ENCODE results near the gene TMEM270.
"Not testable (repeated sequence)": the region's sequence is repeated elsewhere in the genome, so short reads cannot be mapped to it uniquely, and the experiment has no call there.

Gene TMEM270

GRCh38 chr7:73864981-73865711 is 4.2 kb downstream of the TMEM270 start:
- DNase-seq = no peak

GRCh38 chr7:73865738-73866445 is 4.9 kb downstream of the TMEM270 start:
- DNase-seq = no peak

DNA sequence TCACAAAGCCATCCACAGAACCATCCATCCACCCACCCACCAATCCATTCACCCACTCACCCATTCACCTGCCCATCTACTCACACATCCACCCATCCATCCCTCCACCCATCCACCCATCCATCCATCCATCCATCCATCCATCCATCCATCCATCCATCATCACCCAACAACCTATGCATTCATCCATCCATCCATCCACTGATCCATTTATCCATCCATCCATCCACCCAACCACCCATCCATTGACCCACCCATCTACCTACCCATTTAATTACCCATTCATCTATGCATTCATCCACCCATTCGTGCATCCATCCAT is 5.4 kb downstream of the TMEM270 start:
- DNase-seq = no peak

DNA sequence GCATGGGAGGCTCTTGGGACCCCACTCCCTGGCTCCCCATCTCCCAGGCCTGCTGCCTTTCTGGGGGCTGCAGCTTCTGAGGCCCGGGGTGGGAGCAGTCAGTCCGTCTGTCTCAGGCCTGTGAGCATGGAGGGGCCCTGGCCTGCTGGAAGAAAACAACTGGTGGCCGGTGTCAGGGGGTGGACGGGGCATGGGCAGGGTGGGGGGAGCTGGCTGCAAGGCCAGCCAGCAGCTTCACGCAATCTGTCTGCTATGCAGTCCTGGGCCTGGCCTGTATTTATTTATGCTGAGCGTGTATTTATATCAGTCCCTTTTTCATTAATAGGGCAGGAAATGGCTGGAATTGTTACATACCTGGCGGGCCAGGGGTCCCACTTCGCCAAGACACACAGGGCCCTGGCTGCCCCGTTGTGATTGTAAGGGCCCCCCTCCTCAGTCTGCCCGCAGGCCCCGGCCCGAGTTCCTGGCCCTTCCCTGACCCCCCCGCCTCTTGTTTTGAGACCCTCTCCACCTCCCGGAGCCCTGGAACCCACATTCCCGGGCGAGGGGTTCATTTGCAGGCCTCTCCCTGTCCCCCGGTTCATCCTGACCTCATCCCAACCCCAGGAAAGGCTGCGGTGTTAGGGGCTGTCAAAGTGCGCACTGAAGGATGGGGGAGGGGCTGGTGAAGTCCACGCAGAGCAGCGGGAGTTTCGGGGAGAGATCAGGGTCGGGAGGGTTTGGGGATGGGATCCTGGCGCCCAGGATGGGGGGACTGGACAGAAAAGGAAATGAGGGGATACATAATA is 8.2 kb downstream of the TMEM270 start:
- no peak for DNase-seq

DNA sequence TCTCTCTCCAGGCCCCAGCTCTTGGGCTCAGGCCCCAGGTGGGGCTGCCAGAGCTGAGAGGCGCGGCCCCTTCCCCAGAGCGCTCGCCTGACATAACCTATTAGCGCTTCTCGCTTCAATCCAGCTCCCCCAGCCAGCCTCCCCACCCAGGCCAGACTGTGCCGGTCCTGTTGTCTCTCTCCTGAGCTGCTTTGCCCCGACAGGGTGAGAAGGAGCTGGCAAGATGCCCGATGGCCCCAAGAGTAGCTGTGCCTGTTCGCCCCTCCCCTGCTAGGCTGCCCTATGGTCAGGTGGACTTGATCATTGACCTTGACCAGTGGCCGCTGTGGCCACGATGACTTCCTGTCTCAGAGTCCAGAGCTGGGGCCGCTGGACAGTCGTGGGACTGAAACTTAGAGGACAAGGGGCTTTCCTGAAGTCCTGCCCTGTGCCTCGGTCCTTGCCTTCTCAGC is 9.1 kb downstream of the TMEM270 start:
- DNase-seq = no peak

DNA sequence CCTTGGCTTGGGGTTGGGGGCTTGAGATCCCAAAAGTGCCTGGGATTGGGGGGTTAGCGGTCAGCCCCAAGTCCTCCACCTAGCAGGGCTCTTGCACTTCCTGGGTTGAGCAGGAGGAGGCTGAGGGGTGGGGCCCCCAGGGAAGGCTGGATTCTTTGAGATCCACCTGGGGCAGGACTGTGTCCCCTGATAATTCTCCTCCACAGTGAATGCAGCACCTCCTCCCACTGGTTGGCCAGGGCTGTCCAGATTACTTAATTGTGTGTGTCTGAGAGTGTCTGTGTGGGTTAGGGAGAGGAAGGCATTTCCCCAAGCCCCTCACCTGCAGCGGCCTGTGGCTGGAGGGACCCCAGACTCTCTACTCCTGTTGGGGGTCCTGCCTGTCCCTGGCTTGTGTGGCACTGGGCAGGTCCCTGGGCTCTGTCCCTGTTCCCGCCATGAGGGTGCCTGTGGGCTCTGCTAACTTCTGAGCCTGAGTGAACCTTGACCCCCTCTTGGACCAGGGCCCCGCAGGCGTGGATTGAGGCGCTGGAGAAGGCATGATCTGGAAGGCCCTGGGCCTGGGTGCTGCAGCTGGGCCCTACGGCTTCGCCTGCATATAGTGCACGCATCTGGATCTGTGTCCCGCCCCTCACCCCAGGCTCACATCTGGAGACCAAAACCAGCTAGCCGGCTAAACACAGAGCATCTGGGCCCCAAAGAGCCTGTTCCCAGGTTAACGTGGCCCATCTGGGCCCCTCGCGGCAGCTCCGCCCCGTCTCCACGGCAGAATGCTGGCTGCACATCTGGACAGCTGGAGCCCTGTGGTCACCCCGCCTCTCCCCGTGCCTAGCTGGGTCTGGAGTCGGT is 10.4 kb downstream of the TMEM270 start:
- no peak for DNase-seq

DNA sequence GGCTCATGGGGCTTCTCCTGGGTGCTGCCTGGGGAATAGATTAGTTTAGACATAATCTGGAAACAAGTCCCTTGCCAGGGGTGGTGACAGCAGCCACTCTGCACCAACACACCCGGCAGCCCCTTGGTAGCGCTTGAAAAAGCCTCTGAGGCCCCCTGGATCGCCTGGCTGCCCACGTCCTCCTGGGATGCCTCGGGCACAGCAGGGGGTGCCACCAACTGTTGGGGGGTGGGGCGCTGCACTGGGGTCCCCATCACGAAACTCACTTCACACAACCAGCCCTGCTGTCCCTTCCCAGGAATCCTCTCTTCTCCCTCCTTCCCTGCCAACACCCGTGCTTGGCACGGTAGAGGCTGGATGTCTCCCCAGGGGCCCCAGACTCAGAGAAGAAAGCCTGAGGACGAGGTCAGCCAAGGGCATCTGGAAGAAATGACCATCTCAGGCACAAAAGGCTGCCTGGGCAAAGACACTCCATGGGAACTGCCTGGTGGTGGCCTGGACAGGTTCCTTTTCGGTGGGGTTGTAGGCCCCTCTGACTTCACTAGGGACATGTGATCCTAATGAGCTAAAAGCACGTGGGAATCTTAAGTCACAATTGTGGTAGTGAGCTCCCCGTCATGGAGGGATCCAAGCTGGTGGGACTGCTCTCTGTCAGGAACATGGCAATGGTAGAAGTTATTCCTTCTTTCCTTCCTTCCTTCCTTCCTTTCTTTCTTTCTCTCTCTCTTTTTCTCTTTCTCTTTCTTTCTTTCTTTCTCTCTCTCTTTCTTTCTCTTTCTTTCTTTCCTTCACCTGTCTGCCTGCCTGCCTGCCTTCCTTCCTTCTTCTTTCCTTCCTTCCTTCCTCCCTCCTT is 11.3 kb downstream of the TMEM270 start:
- no peak for DNase-seq

DNA sequence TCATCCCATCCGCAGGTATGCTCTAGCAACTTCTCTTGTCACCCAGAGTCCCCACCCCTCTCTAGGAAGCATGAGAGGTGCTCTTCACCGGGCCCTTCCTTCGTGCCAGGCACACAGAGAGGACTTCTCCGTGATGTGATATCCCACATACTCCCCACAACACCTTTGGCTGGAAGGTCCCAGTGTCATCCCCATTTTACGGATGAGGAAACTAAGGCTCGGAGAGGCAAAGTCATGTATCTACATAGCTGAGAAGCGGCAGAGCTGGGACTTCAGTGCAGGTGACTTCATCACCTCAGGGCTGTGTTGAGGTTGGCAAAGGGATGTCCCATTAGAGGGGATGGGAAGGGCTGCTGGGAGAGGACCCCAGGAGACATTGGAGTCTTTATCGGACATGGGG is 15.4 kb downstream of the TMEM270 start:
- DNase-seq = no peak

DNA sequence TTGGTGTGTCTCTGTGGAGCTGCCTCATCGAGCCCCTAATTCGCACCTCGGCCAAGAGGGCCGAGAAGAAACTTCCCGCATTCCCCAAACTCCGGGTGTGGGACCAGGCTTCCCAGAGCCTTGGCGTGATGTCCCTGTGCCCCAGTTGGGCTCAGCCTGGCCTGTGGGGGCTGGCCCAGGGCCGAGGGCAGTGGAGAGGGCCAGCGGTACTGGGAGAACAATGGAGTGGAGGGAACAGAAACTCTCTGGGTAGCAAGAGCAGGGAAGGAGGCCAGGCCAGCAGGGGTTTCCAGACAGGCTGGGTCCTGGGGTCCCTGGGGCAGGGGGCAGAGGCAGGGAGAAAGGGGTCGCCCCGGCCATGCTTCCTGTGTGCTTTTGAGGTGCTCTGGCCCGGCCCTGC is 16.0 kb downstream of the TMEM270 start:
- DNase-seq = no peak

DNA sequence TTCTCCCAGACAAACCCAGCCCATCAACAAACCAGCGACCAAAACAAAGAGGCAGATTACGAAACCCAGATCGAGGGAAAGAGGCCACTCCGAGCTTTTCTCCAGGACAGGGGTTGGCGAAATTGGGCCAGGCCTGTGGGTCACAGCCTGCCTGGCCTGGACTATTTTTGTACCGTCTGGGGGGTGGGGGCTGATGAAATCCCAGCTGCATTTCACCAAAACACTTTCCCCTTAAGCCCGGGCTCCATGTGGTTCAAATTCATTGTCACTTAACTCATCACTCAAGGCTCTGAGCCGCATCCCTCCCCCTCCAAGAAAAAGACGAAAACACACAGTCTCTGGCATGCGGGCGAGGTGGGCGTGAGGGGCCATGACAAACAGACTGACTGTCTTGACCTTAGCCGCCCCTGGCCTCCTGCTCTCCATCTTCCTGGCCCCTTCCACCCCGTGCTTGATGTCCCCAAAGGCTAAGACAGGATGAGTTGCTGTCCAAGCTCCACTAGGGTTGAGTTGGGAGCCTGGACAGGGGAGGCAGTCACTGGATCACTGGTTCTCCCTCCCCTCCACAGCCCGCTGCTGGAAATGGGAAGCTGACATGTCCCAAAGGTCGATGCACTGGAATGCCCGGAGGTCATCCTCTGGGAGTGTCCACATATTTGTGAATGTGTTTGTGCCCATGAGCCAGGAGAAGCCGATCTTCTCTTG is 19.2 kb downstream of the TMEM270 start:
- DNase-seq = no peak

- DNase-seq = no peak
These were observed 19.9 kb downstream of the TMEM270 start for GRCh38 chr7:73880755-73881328.

DNA sequence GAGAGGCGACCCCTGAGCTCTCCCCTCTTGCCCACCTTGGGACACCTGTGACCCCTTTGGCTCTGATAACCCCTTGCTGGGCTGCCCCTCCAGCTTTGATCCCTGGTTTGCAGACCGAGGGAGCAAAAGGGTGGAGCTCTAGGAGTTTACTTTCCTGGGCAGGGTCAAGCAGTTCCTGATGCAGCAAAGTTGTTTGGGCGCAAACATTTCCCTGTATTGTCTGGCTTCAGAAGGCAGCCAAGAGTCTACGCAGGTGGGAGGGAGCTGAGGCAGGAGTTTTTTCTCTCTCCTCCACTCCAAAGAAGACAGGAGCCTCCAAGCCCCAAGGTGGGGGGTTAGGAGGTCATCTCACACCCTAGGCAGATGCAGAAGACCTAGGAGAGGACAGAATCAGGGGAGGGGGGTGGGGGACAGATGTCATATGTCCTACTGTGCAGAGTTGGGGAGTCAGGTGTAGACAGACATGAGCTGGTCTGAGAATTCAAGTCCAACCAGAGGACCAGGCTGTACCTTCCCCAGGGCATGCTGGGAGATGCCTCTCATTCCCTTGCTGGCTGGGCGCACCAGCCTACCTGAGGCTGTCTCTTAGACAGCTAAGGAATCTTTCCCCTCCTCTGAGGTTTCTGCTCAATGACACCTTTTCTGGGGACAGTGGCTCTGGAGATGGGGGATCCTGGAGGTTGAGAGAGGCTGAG is 20.5 kb downstream of the TMEM270 start:
- no peak for DNase-seq

GRCh38 chr7:73882047-73882402 is 21.1 kb downstream of the TMEM270 start:
- DNase-seq = no peak

DNA sequence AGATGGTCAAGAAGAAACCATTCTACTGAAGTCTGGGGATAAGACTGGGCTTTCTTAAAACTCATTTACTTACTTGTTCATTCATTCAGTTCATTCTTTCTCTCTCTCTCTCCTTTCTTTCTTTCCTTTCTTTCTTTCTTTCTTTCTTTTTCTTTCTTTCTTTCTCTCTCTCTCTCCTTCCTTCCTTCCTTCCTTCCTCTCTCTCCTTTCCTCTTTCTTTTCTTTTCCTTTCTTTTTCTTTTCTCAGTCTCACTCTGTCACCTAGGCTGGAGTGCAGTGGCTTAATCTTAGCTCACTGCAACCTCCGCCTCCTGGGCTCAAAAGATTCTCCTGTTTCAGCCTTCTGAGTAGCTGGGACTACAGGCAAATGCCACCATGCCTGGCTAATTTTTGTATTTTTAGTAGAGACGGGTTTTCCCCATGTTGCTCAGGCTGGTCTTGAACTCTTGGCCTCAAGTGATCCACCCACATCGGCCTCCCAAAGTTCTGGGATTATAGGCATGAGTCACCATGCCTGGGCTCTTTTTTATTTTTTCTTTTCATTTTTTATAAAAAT is 24.0 kb downstream of the TMEM270 start:
- DNase-seq = not testable (repeated sequence)

GRCh38 chr7:73885433-73885974 is 24.5 kb downstream of the TMEM270 start:
- no peak for DNase-seq

- DNase-seq = no peak
These were observed 25.2 kb downstream of the TMEM270 start for GRCh38 chr7:73885975-73886798.

DNA sequence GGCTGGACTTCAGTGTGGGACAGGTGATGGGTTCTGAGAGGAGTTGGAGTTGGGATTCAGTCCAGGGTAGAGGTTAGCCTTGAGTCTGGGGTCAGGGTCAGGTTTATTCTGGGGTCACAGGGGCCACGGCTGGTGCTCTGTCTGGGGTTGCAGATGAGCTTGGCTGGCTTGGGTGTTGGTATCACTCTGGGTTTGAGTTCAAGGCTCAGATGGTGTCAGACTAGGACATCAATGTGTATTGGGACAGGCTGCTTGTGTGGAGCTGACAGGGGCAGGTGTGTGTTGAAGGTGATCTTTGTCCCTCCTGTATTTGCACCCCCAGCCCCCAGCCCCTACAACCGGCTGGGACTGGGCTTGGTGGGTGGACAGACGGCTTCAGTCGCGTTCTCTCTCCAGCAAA is 26.8 kb downstream of the TMEM270 start:
- DNase-seq = no peak

GRCh38 chr7:73888959-73889358 is 28.0 kb downstream of the TMEM270 start:
- DNase-seq = no peak

Data from NCI-H2029 (cell line).